Adrenal gland (tissue), 5 donors: Measurements from ENCODE around the gene KRT5.

Experiments used
- CTCF ChIP-seq, 6 experiments: fragments of 450-650 bp in 4 of 6; fragments of 200-600 bp in 2 of 6; sonication (generic) in 1 of 6; IDR thresholded peaks; 1 replicate in 5 of 6; 2 replicates in 1 of 6; pipeline versions ENCODE4 v1.5.1 to v1.8.0; 2016 to 2021; ENCODE audit warnings: antibody characterized with exemption in 6 of 6, mild to moderate bottlenecking in 2 of 6, moderate library complexity in 1 of 6
- POLR2A ChIP-seq, 2 donors: fragments of 450-650 bp; IDR thresholded peaks; one replicate each; pipeline ENCODE4 v1.6.1; 2017; ENCODE audit warnings: antibody characterized with exemption in 2 of 2, mild to moderate bottlenecking in 2 of 2, moderate library complexity in 1 of 2
- donor health status: DM: no; HTN: no; CAD: no.

GRCh38 chr12:52534482-52534881, 14.3 kb upstream of the KRT5 start:
- TF ChIP-seq POLR2A (IDR thresholded peaks at IDR 0.05), result no peak
- TF ChIP-seq CTCF (IDR thresholded peaks at IDR 0.05), result no peak
